Measurements from ENCODE around the gene ZNF106. TPM values are rescaled to one million over a fixed set of nuclear protein-coding genes. Genes with fewer than 3 reads are reported as not detected.

Gene ZNF106
- polyA plus RNA-seq, 3 donors, result 29.0 to 121 (median 69.2) TPM

- H3K27me3 Mint-ChIP-seq (ENCODE audit: low read depth in 3 of 3), result no peaks in the 10 kb centered on the region
- no peaks in the 10 kb centered on the region for H4K20me1 ChIP-seq (ENCODE audit: insufficient read depth, low read length)
- peaks cover 0 to 5% of the 10 kb centered on the region in 2 donors for H3K9me3 ChIP-seq (replicated peaks in 1 of 2; ENCODE audit: control insufficient read depth in 1 of 2, insufficient read depth in 1 of 2, low read length in 2 of 2)
- peaks cover 3 to 8% (median 7%) of the 10 kb centered on the region in 7 donors for H3K9me3 Mint-ChIP-seq
- peaks cover under 1 to 3% of the 10 kb centered on the region in 2 donors for H3K4me1 ChIP-seq (ENCODE audit: control insufficient read depth in 1 of 2, insufficient read depth in 2 of 2, low read length in 2 of 2)
- peaks cover 0 to 7% of the 10 kb centered on the region in 2 donors for H3K36me3 ChIP-seq (replicated peaks in 1 of 2; ENCODE audit: control insufficient read depth in 1 of 2, insufficient read depth in 2 of 2, low read length in 2 of 2)
- no peaks in the 10 kb centered on the region for H3K79me2 ChIP-seq (ENCODE audit: insufficient read depth, low read length)
- no peak overlapping the region for H3K4me2 ChIP-seq (replicated peaks; ENCODE audit: extremely low read depth, low read length, poor library complexity, severe bottlenecking)
- H3K27me3 ChIP-seq (ENCODE audit: control insufficient read depth in 2 of 2, insufficient read depth in 2 of 2, low read length in 2 of 2), result no peaks in the 10 kb centered on the region
- no peak for TF ChIP-seq CTCF (IDR thresholded peaks at IDR 0.05)
- no CpG with 5 or more reads among the region's 4 CpGs for WGBS (ENCODE audit: insufficient coverage)
- no peak overlapping the region for H3K9ac ChIP-seq (ENCODE audit: insufficient read depth, low read length, poor library complexity, severe bottlenecking)
- H2AFZ ChIP-seq (ENCODE audit: insufficient read depth, low read depth, low read length, poor library complexity, severe bottlenecking), result no peak overlapping the region
- no peak overlapping the region for H3K4me3 Mint-ChIP-seq
- peaks cover 7 to 13% of the 10 kb centered on the region in 2 donors for H3K36me3 Mint-ChIP-seq
- H3K27ac ChIP-seq (ENCODE audit: low read depth in 1 of 2, low read length in 2 of 2), result no peak overlapping the region
- DNase-seq, result no peak
- no peak overlapping the region for H3K27ac Mint-ChIP-seq
- H3K4me3 ChIP-seq (replicated peaks in 1 of 3; ENCODE audit: low read depth in 2 of 3, low read length in 3 of 3), result no peak overlapping the region
- peaks cover 4% of the 10 kb centered on the region for H3K4me1 Mint-ChIP-seq
- intact Hi-C loops (cut with micrococcal nuclease), result no loop called here
Observed at GRCh38 chr15:42375941-42376340, 115.0 kb downstream of the ZNF106 start.

GRCh38 chr15:42375252-42375651 lies 115.7 kb downstream of the ZNF106 start:
- no peak overlapping the region for H3K9ac ChIP-seq (ENCODE audit: insufficient read depth, low read length, poor library complexity, severe bottlenecking)
- peaks cover 3 to 8% (median 7%) of the 10 kb centered on the region in 7 donors for H3K9me3 Mint-ChIP-seq
- no peak overlapping the region for H3K4me3 Mint-ChIP-seq
- peaks cover 5 to 13% of the 10 kb centered on the region in 2 donors for H3K36me3 Mint-ChIP-seq
- no peak overlapping the region for H3K4me2 ChIP-seq (replicated peaks; ENCODE audit: extremely low read depth, low read length, poor library complexity, severe bottlenecking)
- H3K4me1 Mint-ChIP-seq, result peaks cover 11% of the 10 kb centered on the region
- no peak overlapping the region for H3K4me3 ChIP-seq (replicated peaks in 1 of 3; ENCODE audit: low read depth in 2 of 3, low read length in 3 of 3)
- peaks cover 0 to 7% of the 10 kb centered on the region in 2 donors for H3K36me3 ChIP-seq (replicated peaks in 1 of 2; ENCODE audit: control insufficient read depth in 1 of 2, insufficient read depth in 2 of 2, low read length in 2 of 2)
- H3K4me1 ChIP-seq (ENCODE audit: control insufficient read depth in 1 of 2, insufficient read depth in 2 of 2, low read length in 2 of 2), result peaks cover 7 to 10% of the 10 kb centered on the region in 2 donors
- peak overlapping the region in 1 of 7 donors; percentile 70 for H3K27ac Mint-ChIP-seq
- no peaks in the 10 kb centered on the region for H3K79me2 ChIP-seq (ENCODE audit: insufficient read depth, low read length)
- H3K27me3 Mint-ChIP-seq (ENCODE audit: low read depth in 3 of 3), result peaks cover 0 to 2% (median 0%) of the 10 kb centered on the region in 3 donors
- no peak overlapping the region for H3K27ac ChIP-seq (ENCODE audit: low read depth in 1 of 2, low read length in 2 of 2)
- TF ChIP-seq CTCF (IDR thresholded peaks at IDR 0.05), result no peak
- H3K27me3 ChIP-seq (ENCODE audit: control insufficient read depth in 2 of 2, insufficient read depth in 2 of 2, low read length in 2 of 2), result no peaks in the 10 kb centered on the region
- no peak overlapping the region for H2AFZ ChIP-seq (ENCODE audit: insufficient read depth, low read depth, low read length, poor library complexity, severe bottlenecking)
- intact Hi-C loops (cut with micrococcal nuclease), result no loop called here
- WGBS (ENCODE audit: insufficient coverage), result 92% methylated on average over 5 of the region's 5 CpGs
- H3K9me3 ChIP-seq (replicated peaks in 1 of 2; ENCODE audit: control insufficient read depth in 1 of 2, insufficient read depth in 1 of 2, low read length in 2 of 2), result peaks cover 0 to 5% of the 10 kb centered on the region in 2 donors
- no peak for DNase-seq
- H4K20me1 ChIP-seq (ENCODE audit: insufficient read depth, low read length), result no peaks in the 10 kb centered on the region

All from CD14-positive monocyte (primary cell).